AG09319 (cell line): Measurements from ENCODE around the gene SSBP3.

Experiments
- DNase-seq: peaks from one replicate; pipeline ENCODE4 v3.0.0-alpha.2; 2010; ENCODE audit warnings: low read depth; ENCODE audit errors: extremely low read depth
- TF ChIP-seq, protein P1 (sequence below): IDR thresholded peaks from 2 replicates; pipeline ENCODE4 v1.5.1; 2011; ENCODE audit warnings: low read depth, mild to moderate bottlenecking, inconsistent platforms, low read length, moderate library complexity

SSBP3 gene

DNA sequence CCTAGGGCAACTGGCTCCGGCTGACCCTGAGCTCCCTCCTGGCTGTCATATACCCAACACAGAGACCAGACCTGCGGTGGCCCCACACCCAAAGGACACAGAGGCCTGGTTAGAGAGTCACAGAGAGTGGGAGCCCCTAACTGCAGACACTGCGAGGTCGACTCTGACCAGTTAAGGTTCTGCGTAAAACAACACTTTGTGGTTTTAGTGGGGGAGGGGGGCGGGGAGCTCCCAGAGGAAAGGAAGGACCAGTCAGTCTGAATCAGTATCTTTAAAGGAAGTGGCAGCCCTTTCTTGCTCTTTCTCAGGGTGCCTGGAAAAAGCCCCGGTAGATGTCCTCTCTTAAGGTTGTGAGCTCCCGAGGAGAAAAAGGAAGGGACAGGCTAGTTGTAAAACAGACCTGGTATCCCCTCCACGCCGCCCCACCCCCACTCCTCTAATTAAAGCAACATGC, 2.4 kb downstream of the SSBP3 start:
- DNase-seq, result no peak
- TF ChIP-seq, protein P1, sequence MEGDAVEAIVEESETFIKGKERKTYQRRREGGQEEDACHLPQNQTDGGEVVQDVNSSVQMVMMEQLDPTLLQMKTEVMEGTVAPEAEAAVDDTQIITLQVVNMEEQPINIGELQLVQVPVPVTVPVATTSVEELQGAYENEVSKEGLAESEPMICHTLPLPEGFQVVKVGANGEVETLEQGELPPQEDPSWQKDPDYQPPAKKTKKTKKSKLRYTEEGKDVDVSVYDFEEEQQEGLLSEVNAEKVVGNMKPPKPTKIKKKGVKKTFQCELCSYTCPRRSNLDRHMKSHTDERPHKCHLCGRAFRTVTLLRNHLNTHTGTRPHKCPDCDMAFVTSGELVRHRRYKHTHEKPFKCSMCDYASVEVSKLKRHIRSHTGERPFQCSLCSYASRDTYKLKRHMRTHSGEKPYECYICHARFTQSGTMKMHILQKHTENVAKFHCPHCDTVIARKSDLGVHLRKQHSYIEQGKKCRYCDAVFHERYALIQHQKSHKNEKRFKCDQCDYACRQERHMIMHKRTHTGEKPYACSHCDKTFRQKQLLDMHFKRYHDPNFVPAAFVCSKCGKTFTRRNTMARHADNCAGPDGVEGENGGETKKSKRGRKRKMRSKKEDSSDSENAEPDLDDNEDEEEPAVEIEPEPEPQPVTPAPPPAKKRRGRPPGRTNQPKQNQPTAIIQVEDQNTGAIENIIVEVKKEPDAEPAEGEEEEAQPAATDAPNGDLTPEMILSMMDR, result no peak

DNA sequence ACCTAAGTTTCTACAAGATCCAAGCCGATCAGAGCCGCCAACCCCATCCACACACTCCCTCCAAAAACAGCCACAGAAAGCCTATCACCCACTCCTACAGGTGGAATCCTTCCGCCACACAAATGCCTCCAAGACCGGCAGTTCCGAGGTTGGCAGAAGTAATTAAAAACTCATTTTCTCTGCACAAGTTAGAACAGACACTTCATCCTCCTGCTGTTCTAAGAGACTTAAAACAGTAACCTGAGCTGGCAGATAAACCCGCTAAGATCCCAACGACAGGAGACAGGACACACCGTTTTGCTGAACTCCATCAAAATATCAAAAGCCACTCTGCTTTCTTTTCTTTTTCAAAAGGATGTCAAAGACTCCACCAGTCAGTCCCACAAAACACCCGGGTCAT, 2.8 kb downstream of the SSBP3 start:
- TF ChIP-seq, protein P1, result no peak
- DNase-seq, result no peak

DNA sequence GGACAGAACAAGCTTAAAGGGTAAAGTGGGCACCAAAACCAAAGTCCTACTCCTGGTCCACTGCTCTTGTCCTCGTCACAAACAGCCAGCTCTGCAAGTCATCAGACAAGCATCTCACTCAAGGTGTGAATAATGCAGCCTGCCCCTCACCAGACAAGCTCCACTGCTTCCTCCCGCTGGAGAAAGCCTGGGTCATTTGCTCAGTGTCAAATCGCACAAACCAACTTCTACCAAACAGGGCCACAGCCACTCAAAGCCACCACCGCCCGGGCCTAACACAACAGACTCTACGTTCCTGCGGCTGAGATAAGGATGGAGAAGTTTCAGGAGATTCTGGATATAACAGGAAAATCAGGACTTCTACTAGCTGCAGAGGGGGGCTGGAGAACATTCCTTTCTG, 3.3 kb downstream of the SSBP3 start:
- TF ChIP-seq, protein P1, result no peak
- no peak for DNase-seq

DNA sequence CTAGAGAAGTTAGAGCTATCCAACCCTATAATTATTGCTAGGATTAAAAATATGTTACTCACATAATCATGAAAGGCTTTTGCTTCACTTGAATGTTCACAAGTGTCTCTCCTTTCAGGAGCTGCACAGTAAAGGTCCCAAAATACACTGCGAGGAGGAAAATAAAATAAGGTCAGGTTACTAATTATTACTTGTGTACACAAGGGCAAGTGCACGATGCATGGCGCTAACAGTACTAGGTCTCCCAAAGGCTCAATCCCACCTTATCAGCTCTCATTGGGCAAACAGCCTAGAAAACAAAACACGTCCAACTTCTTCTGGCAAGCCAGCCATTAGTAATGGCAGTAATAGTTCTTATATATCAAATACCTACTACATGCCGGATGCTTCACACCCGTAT, 4.4 kb downstream of the SSBP3 start:
- TF ChIP-seq, protein P1, result no peak
- no peak for DNase-seq

DNA sequence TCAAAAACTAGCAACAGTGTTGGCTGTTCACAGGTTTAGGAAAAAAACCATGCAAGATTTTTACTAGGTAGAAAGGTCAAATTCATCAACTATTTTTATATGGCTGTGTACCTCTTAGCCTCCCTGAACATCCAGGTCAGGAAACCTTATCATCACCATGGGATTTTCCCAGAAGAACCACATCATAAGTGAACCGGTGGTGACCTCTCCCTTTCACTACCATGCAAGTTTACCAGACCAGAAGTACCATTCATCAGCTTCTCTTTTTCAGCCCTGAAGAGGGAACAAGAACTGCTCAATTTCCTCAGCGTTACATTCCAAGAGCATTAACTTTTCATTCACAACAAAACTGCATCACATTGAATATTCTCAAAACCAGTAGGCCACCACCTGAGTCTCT, 5.9 kb downstream of the SSBP3 start:
- no peak for DNase-seq
- TF ChIP-seq, protein P1, result no peak

DNA sequence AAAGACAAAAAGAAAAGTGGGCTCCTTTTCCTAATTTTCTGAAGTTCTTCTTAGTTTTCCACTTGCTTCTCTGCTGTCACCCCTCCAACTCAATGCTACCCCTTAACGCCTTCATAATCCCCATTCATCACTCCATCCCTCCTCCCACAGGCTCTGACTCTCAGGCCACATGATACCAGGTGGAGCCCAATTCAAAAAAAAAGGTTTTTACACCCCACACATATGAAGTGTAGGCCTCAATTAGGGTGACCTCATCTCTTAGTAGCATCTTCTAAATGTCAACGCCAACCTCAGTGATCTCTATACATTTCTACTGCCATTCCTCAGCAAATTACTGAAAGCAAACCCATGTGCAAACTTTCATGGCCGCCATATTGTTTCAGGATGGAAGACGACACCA, 6.4 kb downstream of the SSBP3 start:
- no peak for DNase-seq
- TF ChIP-seq, protein P1, result no peak

DNA sequence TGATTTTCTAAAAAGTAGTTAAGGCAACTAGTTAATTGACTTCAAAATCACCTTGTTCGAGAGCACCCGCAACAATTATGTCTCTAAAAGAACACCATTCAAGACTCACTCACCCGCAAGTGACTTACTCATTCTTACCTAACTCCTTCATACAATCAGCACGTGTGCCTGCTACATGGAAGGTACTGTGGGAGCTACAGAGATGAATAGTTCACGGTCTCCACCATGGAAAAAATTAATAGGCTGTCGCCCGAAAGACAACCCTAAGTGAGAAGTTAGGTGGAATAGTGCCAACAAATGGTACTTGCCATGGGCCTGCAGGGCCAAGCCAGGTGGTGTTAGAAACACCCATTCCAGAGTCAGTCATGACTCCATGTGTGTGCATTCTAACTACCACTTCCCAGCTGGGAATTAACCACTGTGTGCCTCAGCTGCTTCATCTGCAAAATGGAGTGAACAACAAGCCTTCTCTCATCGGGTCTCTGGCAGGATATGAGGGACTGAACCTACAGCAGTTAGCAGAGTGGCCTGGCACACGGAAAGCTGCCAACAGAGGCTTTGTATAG, 7.1 kb downstream of the SSBP3 start:
- DNase-seq, result no peak
- TF ChIP-seq, protein P1, result no peak
